Neural progenitor cell (in vitro differentiated cells): ENCODE measurements around the gene NPPB. TPM values are rescaled to one million over a fixed set of nuclear protein-coding genes. Genes with fewer than 3 reads are reported as not detected.

Experiments
- DNase-seq: peaks from one replicate; pipeline ENCODE4 v3.0.0-alpha.2; 2016; ENCODE audit warnings: low spot score
- H2AFZ ChIP-seq: fragments of 200-600 bp; sonication (generic); replicated peaks from 2 replicates; pipeline ENCODE4 v1.6.1; 2016; ENCODE audit warnings: antibody characterized with exemption
- H3F3A ChIP-seq: fragments of 200-600 bp; sonication (generic); 2 replicates; pipeline ENCODE4 v1.6.1; 2016; ENCODE audit warnings: antibody characterized with exemption, low read depth
- H3K27ac ChIP-seq: fragments of 200-600 bp; sonication (generic); 2 replicates; pipeline ENCODE4 v1.5.1; 2016; ENCODE audit warnings: mild to moderate bottlenecking
- H3K27me3 ChIP-seq: fragments of 200-600 bp; sonication (generic); 2 replicates; pipeline ENCODE4 v1.6.1; 2016; ENCODE audit warnings: mild to moderate bottlenecking, moderate library complexity
- H3K36me3 ChIP-seq: fragments of 200-600 bp; sonication (generic); 2 replicates; pipeline ENCODE4 v1.5.1; 2016
- H3K4me1 ChIP-seq: fragments of 200-600 bp; sonication (generic); 2 replicates; pipeline ENCODE4 v1.6.1; 2016; ENCODE audit warnings: mixed run types
- H3K4me2 ChIP-seq: fragments of 200-600 bp; sonication (generic); 2 replicates; pipeline ENCODE4 v1.6.1; 2016
- H3K4me3 ChIP-seq: fragments of 200-600 bp; sonication (generic); 2 replicates; pipeline ENCODE4 v1.5.1; 2016
- H3K79me2 ChIP-seq: fragments of 200-600 bp; sonication (generic); 2 replicates; pipeline ENCODE4 v1.6.1; 2016; ENCODE audit warnings: low read depth
- H3K9ac ChIP-seq: fragments of 200-600 bp; sonication (generic); 2 replicates; pipeline ENCODE4 v1.6.1; 2016
- H3K9me3 ChIP-seq: fragments of 200-600 bp; sonication (generic); 2 replicates; pipeline ENCODE4 v1.5.1; 2016; ENCODE audit warnings: low read depth
- H4K20me1 ChIP-seq: fragments of 200-600 bp; sonication (generic); 2 replicates; pipeline ENCODE4 v1.6.1; 2016; ENCODE audit warnings: low read depth
- H3K27ac Mint-ChIP-seq: 3 replicates; pipeline ENCODE4 v1.8.0; 2021; ENCODE audit warnings: mixed read lengths
- H3K27me3 Mint-ChIP-seq: 2 replicates; pipeline ENCODE4 v1.8.0; 2022; ENCODE audit warnings: low read depth, mild to moderate bottlenecking, inconsistent platforms, moderate library complexity, mixed read lengths; ENCODE audit not compliant: insufficient read depth
- H3K36me3 Mint-ChIP-seq: 3 replicates; pipeline ENCODE4 v1.8.0; 2021; ENCODE audit warnings: mixed read lengths
- H3K4me1 Mint-ChIP-seq: 3 replicates; pipeline ENCODE4 v1.8.0; 2021; ENCODE audit warnings: mixed read lengths
- H3K4me3 Mint-ChIP-seq: 3 replicates; pipeline ENCODE4 v1.8.0; 2021; ENCODE audit warnings: mild to moderate bottlenecking, moderate library complexity, mixed read lengths
- H3K9me3 Mint-ChIP-seq: 3 replicates; pipeline ENCODE4 v1.8.0; 2020; ENCODE audit warnings: mixed read lengths
- CTCF ChIP-seq: fragments of 200-600 bp; sonication (generic); IDR thresholded peaks from 2 replicates; pipeline ENCODE4 v1.5.1; 2017; ENCODE audit warnings: antibody characterized with exemption, mild to moderate bottlenecking
- EZH2 ChIP-seq: fragments of 200-600 bp; sonication (generic); IDR thresholded peaks from 2 replicates; pipeline ENCODE4 v1.6.1; 2017; ENCODE audit warnings: antibody characterized with exemption, mild to moderate bottlenecking, moderate library complexity
- EZH2phosphoT487 ChIP-seq: fragments of 200-600 bp; sonication (generic); IDR thresholded peaks from 2 replicates; pipeline ENCODE4 v1.6.1; 2017; ENCODE audit warnings: antibody characterized with exemption
- total RNA-seq: library from RNA; depleted of rRNA; stranded (reverse); fragments of >200 nt; gene quantifications from 2 replicates; pipeline ENCODE4 v1.2.3, GENCODE V29; 2015; ENCODE audit warnings: low replicate concordance

The NPPB gene
- total RNA-seq, 1 donor from 2014 or later: not detected

- Histone ChIP-seq H3K4me3 (no peak overlapping the region), H3K36me3 (no peaks in the 10 kb centered on the region), H3K27me3 (no peaks in the 10 kb centered on the region), H3K79me2 (no peaks in the 10 kb centered on the region), H3K27ac (no peak overlapping the region), H2AFZ (no peak overlapping the region), H4K20me1 (peaks cover 20% of the 10 kb centered on the region), H3K4me1 (no peaks in the 10 kb centered on the region), H3K4me2 (no peak overlapping the region), H3K9me3 (no peaks in the 10 kb centered on the region), H3K9ac (no peak overlapping the region), H3F3A (peaks cover 17% of the 10 kb centered on the region)
- Mint-ChIP-seq H3K36me3 (peaks cover 3% of the 10 kb centered on the region), H3K27ac (peak overlapping the region; percentile 87), H3K9me3 (no peaks in the 10 kb centered on the region), H3K4me1 (no peaks in the 10 kb centered on the region), H3K27me3 (peaks cover 5% of the 10 kb centered on the region), H3K4me3 (no peak overlapping the region)
- TF ChIP-seq EZH2phosphoT487 (no peak), CTCF (no peak), EZH2 (no peak)
- no peak for DNase-seq
Observed at GRCh38 chr1:11848373-11848700, 10.4 kb downstream of the NPPB start.

- no peaks in the 10 kb centered on the region for H3K4me1 ChIP-seq
- no peaks in the 10 kb centered on the region for H3K9me3 ChIP-seq
- Mint-ChIP-seq H3K27me3 (peaks cover 5% of the 10 kb centered on the region), H3K9me3 (no peaks in the 10 kb centered on the region), H3K4me1 (no peaks in the 10 kb centered on the region), H3K27ac (peak within 1 kb of the TSS; percentile 87), H3K4me3 (no peak within 1 kb of the TSS), H3K36me3 (peaks cover 3% of the 10 kb centered on the region)
- TF ChIP-seq EZH2phosphoT487 (no peak), CTCF (no peak), EZH2 (no peak)
- H3K27ac ChIP-seq: no peak within 1 kb of the TSS
- H4K20me1 ChIP-seq: peaks cover 20% of the 10 kb centered on the region
- no peaks in the 10 kb centered on the region for H3K27me3 ChIP-seq
- H3K79me2 ChIP-seq: no peaks in the 10 kb centered on the region
- no peak within 1 kb of the TSS for H2AFZ ChIP-seq
- no peak within 1 kb of the TSS for H3K4me3 ChIP-seq
- H3K36me3 ChIP-seq: no peaks in the 10 kb centered on the region
- peaks cover 17% of the 10 kb centered on the region for H3F3A ChIP-seq
- H3K9ac ChIP-seq: no peak within 1 kb of the TSS
- no peak within 1 kb of the TSS for H3K4me2 ChIP-seq
- no peak for DNase-seq
Observed at GRCh38 chr1:11847667-11848372, 10.9 kb downstream of the NPPB start, which contains the start of gene NPPA. TSS of gene NPPA (minus strand) at chr1:11847783. CDS start at chr1:11847684, 99 bp downstream.

- no peaks in the 10 kb centered on the region for H3K4me1 ChIP-seq
- H3K4me1 Mint-ChIP-seq: no peaks in the 10 kb centered on the region
- H3K27me3 ChIP-seq: no peaks in the 10 kb centered on the region
- TF ChIP-seq EZH2phosphoT487: no peak
- no peak for TF ChIP-seq CTCF
- TF ChIP-seq EZH2: no peak
- no peak overlapping the region for H3K27ac ChIP-seq
- peak; percentile 77 for DNase-seq
- H3K79me2 ChIP-seq: no peaks in the 10 kb centered on the region
- peaks cover 17% of the 10 kb centered on the region for H3F3A ChIP-seq
- no peak overlapping the region for H3K4me3 ChIP-seq
- H3K4me2 ChIP-seq: no peak overlapping the region
- peaks cover 11% of the 10 kb centered on the region for H3K36me3 Mint-ChIP-seq
- H3K27me3 Mint-ChIP-seq: peaks cover 5% of the 10 kb centered on the region
- no peaks in the 10 kb centered on the region for H3K36me3 ChIP-seq
- no peak overlapping the region for H3K27ac Mint-ChIP-seq
- H4K20me1 ChIP-seq: peaks cover 18% of the 10 kb centered on the region
- no peak overlapping the region for H3K9ac ChIP-seq
- no peaks in the 10 kb centered on the region for H3K9me3 Mint-ChIP-seq
- H3K9me3 ChIP-seq: no peaks in the 10 kb centered on the region
- no peak overlapping the region for H2AFZ ChIP-seq
- no peak overlapping the region for H3K4me3 Mint-ChIP-seq
Observed at GRCh38 chr1:11845641-11846335, 13.0 kb downstream of the NPPB start.
